Liver (tissue), 9 donors: Measurements from ENCODE around the gene RNF34. TPM values are rescaled to one million over a fixed set of nuclear protein-coding genes. Genes with fewer than 3 reads are reported as not detected.

ENCODE experiments used
- DNase-seq: peaks from one replicate; pipeline ENCODE4 v3.0.0-alpha.2; 2017; ENCODE audit warnings: low spot score
- H3K27ac ChIP-seq, 2 donors: one replicate each; pipeline ENCODE4 v1.7.0; 2013; ENCODE audit warnings: inconsistent platforms in 2 of 2, low read length in 2 of 2, control low read depth in 1 of 2, low read depth in 1 of 2, mild to moderate bottlenecking in 1 of 2
- H3K27me3 ChIP-seq, 4 donors: one replicate each; pipeline versions ENCODE4 v1.6.1 to v1.7.0; 2013; ENCODE audit warnings: low read length in 3 of 4, inconsistent platforms in 1 of 4, mild to moderate bottlenecking in 1 of 4, moderate library complexity in 1 of 4; ENCODE audit not compliant: control insufficient read depth in 4 of 4, insufficient read depth in 4 of 4
- H3K36me3 ChIP-seq, 4 donors: one replicate each; pipeline versions ENCODE4 v1.6.1 to v1.7.0; 2013; ENCODE audit warnings: low read length in 3 of 4, mild to moderate bottlenecking in 3 of 4, low read depth in 1 of 4, moderate library complexity in 1 of 4; ENCODE audit not compliant: control insufficient read depth in 4 of 4, insufficient read depth in 3 of 4
- H3K4me1 ChIP-seq, 4 donors: one replicate each; pipeline versions ENCODE4 v1.6.1 to v1.7.0; 2013; ENCODE audit warnings: low read length in 3 of 4, mild to moderate bottlenecking in 3 of 4, moderate library complexity in 1 of 4; ENCODE audit not compliant: control insufficient read depth in 4 of 4, insufficient read depth in 4 of 4
- H3K4me3 ChIP-seq, 3 donors: one replicate each; pipeline versions ENCODE4 v1.6.1 to v1.7.0; 2013; ENCODE audit warnings: low read length in 3 of 3, control low read depth in 1 of 3, low read depth in 1 of 3, mild to moderate bottlenecking in 1 of 3
- H3K9ac ChIP-seq, 2 donors: one replicate each; pipeline ENCODE4 v1.7.0; 2013; ENCODE audit warnings: low read length in 2 of 2, mild to moderate bottlenecking in 2 of 2, moderate library complexity in 2 of 2, control low read depth in 1 of 2, low read depth in 1 of 2
- H3K9me3 ChIP-seq, 4 donors: one replicate each; pipeline versions ENCODE4 v1.6.1 to v1.7.0; 2013; ENCODE audit warnings: low read length in 3 of 4; ENCODE audit not compliant: control insufficient read depth in 4 of 4
- EGR1 ChIP-seq, 2 donors: IDR thresholded peaks; 2 replicates each; pipeline ENCODE4 v1.6.1; 2016 to 2018; ENCODE audit warnings: antibody characterized with exemption in 2 of 2, low read depth in 2 of 2
- FOXA1 ChIP-seq: IDR thresholded peaks from 2 replicates; pipeline ENCODE4 v1.6.1; 2016; ENCODE audit warnings: antibody characterized with exemption
- FOXA2 ChIP-seq: IDR thresholded peaks from 2 replicates; pipeline ENCODE4 v1.6.1; 2016; ENCODE audit warnings: antibody characterized with exemption
- GABPA ChIP-seq, 2 donors: IDR thresholded peaks in 1 of 2; conservative IDR thresholded peaks in 1 of 2; 2 replicates each; pipeline ENCODE4 v1.6.1; 2016; ENCODE audit warnings: antibody characterized with exemption in 2 of 2, mild to moderate bottlenecking in 1 of 2, moderate library complexity in 1 of 2
- HNF4A ChIP-seq, 2 donors: conservative IDR thresholded peaks; 2 replicates each; pipeline ENCODE4 v1.6.1; 2016; ENCODE audit warnings: antibody characterized with exemption in 2 of 2, mild to moderate bottlenecking in 2 of 2
- HNF4G ChIP-seq: IDR thresholded peaks from 2 replicates; pipeline ENCODE4 v1.6.1; 2016; ENCODE audit warnings: antibody characterized with exemption
- JUND ChIP-seq, 2 donors: IDR thresholded peaks; 2 replicates each; pipeline ENCODE4 v1.6.1; 2016; ENCODE audit warnings: antibody characterized with exemption in 2 of 2
- NR2F2 ChIP-seq: IDR thresholded peaks from 2 replicates; pipeline ENCODE4 v1.6.1; 2016; ENCODE audit warnings: antibody characterized with exemption
- RAD21 ChIP-seq, 2 donors: IDR thresholded peaks; 2 replicates each; pipeline ENCODE4 v1.6.1; 2016; ENCODE audit warnings: antibody characterized with exemption in 2 of 2, mild to moderate bottlenecking in 2 of 2
- RXRA ChIP-seq, 2 donors: IDR thresholded peaks; 2 replicates each; pipeline ENCODE4 v1.6.1; 2017 to 2018; ENCODE audit warnings: antibody characterized with exemption in 2 of 2, mild to moderate bottlenecking in 1 of 2
- SP1 ChIP-seq: IDR thresholded peaks from 2 replicates; pipeline ENCODE4 v1.6.1; 2018; ENCODE audit warnings: antibody characterized with exemption, mild to moderate bottlenecking
- TAF1 ChIP-seq: conservative IDR thresholded peaks from 2 replicates; pipeline ENCODE4 v1.6.1; 2016; ENCODE audit warnings: antibody characterized with exemption, mild to moderate bottlenecking
- YY1 ChIP-seq: IDR thresholded peaks from 2 replicates; pipeline ENCODE4 v1.6.1; 2016; ENCODE audit warnings: antibody characterized with exemption, mild to moderate bottlenecking
- WGBS: extraction: QIAGEN DNeasy Blood & Tissue Kit; methylation state at CpG from one replicate; pipeline ENCODE4 v1.1.7; 2013; 5-methylcytosine and 5-hydroxymethylcytosine counted together
- polyA plus RNA-seq, 2 donors: library from polyadenylated mRNA; stranded (reverse) in 1 of 2; unstranded in 1 of 2; fragments of 200-250 nt in 1 of 2; fragments of >200 nt in 1 of 2; fragmentation: Nextera tagmentation in 1 of 2; extraction: Ambion mirVana in 1 of 2; gene quantifications; one replicate each; pipeline versions ENCODE4 v1.2.1 to v1.2.3, GENCODE V29; 2013 to 2015
- total RNA-seq, 2 donors: library from RNA; depleted of rRNA; stranded (reverse); fragments of >200 nt; gene quantifications; one replicate each; pipeline ENCODE4 v1.2.3, GENCODE V29; 2014
- TF ChIP-seq, protein P1 (sequence below): IDR thresholded peaks from 2 replicates; pipeline ENCODE4 v1.6.1; 2016; ENCODE audit warnings: antibody characterized with exemption
- TF ChIP-seq, protein P2 (sequence below): IDR thresholded peaks from 2 replicates; pipeline ENCODE4 v1.6.1; 2016; ENCODE audit warnings: antibody characterized with exemption, mild to moderate bottlenecking
- TF ChIP-seq, protein P3 (sequence below): IDR thresholded peaks from 2 replicates; pipeline ENCODE4 v1.6.1; 2016; ENCODE audit warnings: antibody characterized with exemption
- TF ChIP-seq, protein P4 (sequence below): IDR thresholded peaks from 2 replicates; pipeline ENCODE4 v1.6.1; 2016; ENCODE audit warnings: antibody characterized with exemption
- TF ChIP-seq, protein P5 (sequence below): fragments of 150-350 bp; IDR thresholded peaks from 2 replicates; pipeline ENCODE4 v1.5.1; 2017; ENCODE audit warnings: improper control_type of control experiment, low read depth, low read length; ENCODE audit not compliant: missing input control
- donor health status: healthy.
- donor health status: healthy.
- donor health status: healthy.
- donor health status: healthy.
- donor health status: healthy.

RNF34 gene
- total and polyA plus RNA-seq, 4 donors, result 9.5 to 27.7 (median 17.9) TPM

DNA sequence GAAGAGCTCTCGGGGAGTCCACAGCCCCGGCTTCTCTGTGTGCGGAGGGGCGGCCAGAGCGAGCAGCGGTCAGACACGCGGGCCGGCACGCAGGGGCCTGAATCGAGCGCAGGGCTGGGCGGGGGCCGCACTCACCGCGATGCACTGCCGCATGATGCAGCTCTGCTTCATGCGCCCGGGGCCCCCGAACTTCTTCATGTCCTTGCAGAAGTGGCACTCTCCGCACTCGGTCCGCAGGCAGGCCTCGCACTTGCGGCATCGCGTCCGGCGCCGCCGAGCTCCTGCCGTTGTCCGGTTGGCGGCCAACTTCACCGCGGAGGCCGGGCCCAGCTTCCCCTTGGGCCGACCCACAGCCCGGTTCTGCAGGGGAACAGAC is 53.1 kb downstream of the RNF34 start:
- 95% methylated on average over 39 of the region's 39 CpGs for WGBS
- no peak for DNase-seq
- TF ChIP-seq, protein P1, sequence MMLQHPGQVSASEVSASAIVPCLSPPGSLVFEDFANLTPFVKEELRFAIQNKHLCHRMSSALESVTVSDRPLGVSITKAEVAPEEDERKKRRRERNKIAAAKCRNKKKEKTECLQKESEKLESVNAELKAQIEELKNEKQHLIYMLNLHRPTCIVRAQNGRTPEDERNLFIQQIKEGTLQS, result no peak
- TF ChIP-seq RXRA (IDR thresholded peaks at IDR 0.05), result no peak
- TF ChIP-seq EGR1 (IDR thresholded peaks at IDR 0.05; ENCODE audit: low read depth in 2 of 2), result no peak
- TF ChIP-seq YY1, result no peak
- no peak for TF ChIP-seq HNF4G
- TF ChIP-seq JUND (IDR thresholded peaks at IDR 0.05), result no peak
- TF ChIP-seq, protein P2, sequence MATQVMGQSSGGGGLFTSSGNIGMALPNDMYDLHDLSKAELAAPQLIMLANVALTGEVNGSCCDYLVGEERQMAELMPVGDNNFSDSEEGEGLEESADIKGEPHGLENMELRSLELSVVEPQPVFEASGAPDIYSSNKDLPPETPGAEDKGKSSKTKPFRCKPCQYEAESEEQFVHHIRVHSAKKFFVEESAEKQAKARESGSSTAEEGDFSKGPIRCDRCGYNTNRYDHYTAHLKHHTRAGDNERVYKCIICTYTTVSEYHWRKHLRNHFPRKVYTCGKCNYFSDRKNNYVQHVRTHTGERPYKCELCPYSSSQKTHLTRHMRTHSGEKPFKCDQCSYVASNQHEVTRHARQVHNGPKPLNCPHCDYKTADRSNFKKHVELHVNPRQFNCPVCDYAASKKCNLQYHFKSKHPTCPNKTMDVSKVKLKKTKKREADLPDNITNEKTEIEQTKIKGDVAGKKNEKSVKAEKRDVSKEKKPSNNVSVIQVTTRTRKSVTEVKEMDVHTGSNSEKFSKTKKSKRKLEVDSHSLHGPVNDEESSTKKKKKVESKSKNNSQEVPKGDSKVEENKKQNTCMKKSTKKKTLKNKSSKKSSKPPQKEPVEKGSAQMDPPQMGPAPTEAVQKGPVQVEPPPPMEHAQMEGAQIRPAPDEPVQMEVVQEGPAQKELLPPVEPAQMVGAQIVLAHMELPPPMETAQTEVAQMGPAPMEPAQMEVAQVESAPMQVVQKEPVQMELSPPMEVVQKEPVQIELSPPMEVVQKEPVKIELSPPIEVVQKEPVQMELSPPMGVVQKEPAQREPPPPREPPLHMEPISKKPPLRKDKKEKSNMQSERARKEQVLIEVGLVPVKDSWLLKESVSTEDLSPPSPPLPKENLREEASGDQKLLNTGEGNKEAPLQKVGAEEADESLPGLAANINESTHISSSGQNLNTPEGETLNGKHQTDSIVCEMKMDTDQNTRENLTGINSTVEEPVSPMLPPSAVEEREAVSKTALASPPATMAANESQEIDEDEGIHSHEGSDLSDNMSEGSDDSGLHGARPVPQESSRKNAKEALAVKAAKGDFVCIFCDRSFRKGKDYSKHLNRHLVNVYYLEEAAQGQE, result no peak
- no peak for TF ChIP-seq NR2F2
- no peak for TF ChIP-seq FOXA2
- TF ChIP-seq RAD21 (IDR thresholded peaks at IDR 0.05), result no peak
- TF ChIP-seq FOXA1, result no peak
- TF ChIP-seq, protein P3, sequence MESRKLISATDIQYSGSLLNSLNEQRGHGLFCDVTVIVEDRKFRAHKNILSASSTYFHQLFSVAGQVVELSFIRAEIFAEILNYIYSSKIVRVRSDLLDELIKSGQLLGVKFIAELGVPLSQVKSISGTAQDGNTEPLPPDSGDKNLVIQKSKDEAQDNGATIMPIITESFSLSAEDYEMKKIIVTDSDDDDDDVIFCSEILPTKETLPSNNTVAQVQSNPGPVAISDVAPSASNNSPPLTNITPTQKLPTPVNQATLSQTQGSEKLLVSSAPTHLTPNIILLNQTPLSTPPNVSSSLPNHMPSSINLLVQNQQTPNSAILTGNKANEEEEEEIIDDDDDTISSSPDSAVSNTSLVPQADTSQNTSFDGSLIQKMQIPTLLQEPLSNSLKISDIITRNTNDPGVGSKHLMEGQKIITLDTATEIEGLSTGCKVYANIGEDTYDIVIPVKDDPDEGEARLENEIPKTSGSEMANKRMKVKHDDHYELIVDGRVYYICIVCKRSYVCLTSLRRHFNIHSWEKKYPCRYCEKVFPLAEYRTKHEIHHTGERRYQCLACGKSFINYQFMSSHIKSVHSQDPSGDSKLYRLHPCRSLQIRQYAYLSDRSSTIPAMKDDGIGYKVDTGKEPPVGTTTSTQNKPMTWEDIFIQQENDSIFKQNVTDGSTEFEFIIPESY, result no peak
- no peak for TF ChIP-seq TAF1
- no peak for TF ChIP-seq HNF4A (conservative IDR thresholded peaks at IDR 0.05)
- TF ChIP-seq, protein P4, sequence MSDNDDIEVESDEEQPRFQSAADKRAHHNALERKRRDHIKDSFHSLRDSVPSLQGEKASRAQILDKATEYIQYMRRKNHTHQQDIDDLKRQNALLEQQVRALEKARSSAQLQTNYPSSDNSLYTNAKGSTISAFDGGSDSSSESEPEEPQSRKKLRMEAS, result no peak
- no peaks in the 10 kb centered on the region for H3K9me3 ChIP-seq
- no peaks in the 10 kb centered on the region for H3K27me3 ChIP-seq
- H3K9ac ChIP-seq, result no peak overlapping the region
- H3K27ac ChIP-seq, result peak overlapping the region in 1 of 2 donors; percentile 33
- H3K4me3 ChIP-seq, result no peak overlapping the region
- peaks cover 0 to 2% (median 0%) of the 10 kb centered on the region in 4 donors for H3K4me1 ChIP-seq
- H3K36me3 ChIP-seq, result peaks cover 0 to 3% (median 0%) of the 10 kb centered on the region in 4 donors

DNA sequence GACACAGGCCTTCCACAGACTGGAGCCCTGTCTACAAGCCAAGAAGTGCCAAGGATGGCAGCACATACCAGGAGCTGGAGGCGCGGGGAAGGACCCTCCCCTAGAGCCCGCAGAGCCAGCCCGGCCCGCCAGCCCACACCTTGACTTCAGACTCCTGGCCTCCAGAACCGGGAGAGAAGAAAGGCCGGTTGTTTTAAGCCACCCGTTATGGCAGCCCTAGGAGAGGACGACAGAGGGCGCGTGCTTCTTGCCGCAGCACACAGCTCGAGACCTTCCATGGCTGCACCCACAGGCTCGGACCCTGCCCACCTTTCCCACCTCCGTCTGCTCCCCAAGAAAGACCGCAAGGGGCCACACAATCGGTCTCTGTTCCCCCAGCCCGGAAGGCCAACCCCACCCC is 53.7 kb downstream of the RNF34 start:
- TF ChIP-seq, protein P4, result no peak
- no peak for TF ChIP-seq RXRA (IDR thresholded peaks at IDR 0.05)
- TF ChIP-seq EGR1 (IDR thresholded peaks at IDR 0.05; ENCODE audit: low read depth in 2 of 2), result no peak
- no peak for TF ChIP-seq NR2F2
- TF ChIP-seq RAD21 (IDR thresholded peaks at IDR 0.05), result no peak
- no peak for TF ChIP-seq TAF1
- no peak for TF ChIP-seq SP1
- no peak for TF ChIP-seq GABPA (IDR thresholded peaks at IDR 0.05 in 1 of 2, conservative IDR thresholded peaks at IDR 0.05 in 1 of 2)
- TF ChIP-seq FOXA2, result no peak
- no peak for TF ChIP-seq HNF4A (conservative IDR thresholded peaks at IDR 0.05)
- TF ChIP-seq, protein P5, sequence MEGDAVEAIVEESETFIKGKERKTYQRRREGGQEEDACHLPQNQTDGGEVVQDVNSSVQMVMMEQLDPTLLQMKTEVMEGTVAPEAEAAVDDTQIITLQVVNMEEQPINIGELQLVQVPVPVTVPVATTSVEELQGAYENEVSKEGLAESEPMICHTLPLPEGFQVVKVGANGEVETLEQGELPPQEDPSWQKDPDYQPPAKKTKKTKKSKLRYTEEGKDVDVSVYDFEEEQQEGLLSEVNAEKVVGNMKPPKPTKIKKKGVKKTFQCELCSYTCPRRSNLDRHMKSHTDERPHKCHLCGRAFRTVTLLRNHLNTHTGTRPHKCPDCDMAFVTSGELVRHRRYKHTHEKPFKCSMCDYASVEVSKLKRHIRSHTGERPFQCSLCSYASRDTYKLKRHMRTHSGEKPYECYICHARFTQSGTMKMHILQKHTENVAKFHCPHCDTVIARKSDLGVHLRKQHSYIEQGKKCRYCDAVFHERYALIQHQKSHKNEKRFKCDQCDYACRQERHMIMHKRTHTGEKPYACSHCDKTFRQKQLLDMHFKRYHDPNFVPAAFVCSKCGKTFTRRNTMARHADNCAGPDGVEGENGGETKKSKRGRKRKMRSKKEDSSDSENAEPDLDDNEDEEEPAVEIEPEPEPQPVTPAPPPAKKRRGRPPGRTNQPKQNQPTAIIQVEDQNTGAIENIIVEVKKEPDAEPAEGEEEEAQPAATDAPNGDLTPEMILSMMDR, result no peak
- TF ChIP-seq JUND (IDR thresholded peaks at IDR 0.05), result no peak
- TF ChIP-seq, protein P3, result no peak
- TF ChIP-seq, protein P2, result no peak
- peaks cover 0 to 3% (median 0%) of the 10 kb centered on the region in 4 donors for H3K36me3 ChIP-seq
- H3K9me3 ChIP-seq, result no peaks in the 10 kb centered on the region
- 93% methylated on average over 18 of the region's 18 CpGs for WGBS
- no peaks in the 10 kb centered on the region for H3K27me3 ChIP-seq
- H3K4me1 ChIP-seq, result peaks cover 0 to 2% (median 0%) of the 10 kb centered on the region in 4 donors
- no peak overlapping the region for H3K27ac ChIP-seq
- H3K4me3 ChIP-seq, result no peak overlapping the region
- no peak for DNase-seq
- no peak overlapping the region for H3K9ac ChIP-seq
